HEK293 (cell line): ENCODE results near the gene AFF2.

Experiments
- CTCF ChIA-PET: fragments of 350-600 bp; formaldehyde crosslinking; extraction: SDS; loops from one replicate; lab custom pipeline; 2021; ENCODE audit warnings: antibody characterized with exemption; lab: Yijun Ruan, JAX
- POLR2A ChIA-PET: fragments of 300-600 bp; formaldehyde crosslinking; extraction: SDS; loops from one replicate; lab custom pipeline; 2020; ENCODE audit warnings: antibody characterized with exemption, inconsistent platforms; lab: Yijun Ruan, JAX
- H3K27ac ChIP-seq: fragments of 200-500 bp; sonication (Bioruptor generic); 2 replicates; pipeline ENCODE4 v1.5.1; 2014; ENCODE audit warnings: low read depth, low read length, control low read depth, inconsistent platforms; ENCODE audit errors: extremely low read depth
- H3K36me3 ChIP-seq, 2 experiments: fragments of 200-500 bp in 1 of 2; sonication (Bioruptor generic) in 1 of 2; 1 replicate in 1 of 2; 2 replicates in 1 of 2; pipeline ENCODE4 v1.5.1; 2014 to 2017; ENCODE audit warnings: inconsistent platforms in 2 of 2, low read length in 2 of 2; ENCODE audit not compliant: control insufficient read depth in 2 of 2, insufficient read depth in 1 of 2
- H3K4me1 ChIP-seq: fragments of 200-500 bp; sonication (Bioruptor generic); 2 replicates; pipeline ENCODE4 v1.5.1; 2014; ENCODE audit warnings: mild to moderate bottlenecking, low read length, inconsistent platforms; ENCODE audit not compliant: control insufficient read depth, insufficient read depth
- H3K4me3 ChIP-seq: 2 replicates; pipeline ENCODE4 v1.5.1; 2011; ENCODE audit warnings: low read depth, mild to moderate bottlenecking, control low read depth, low read length, moderate library complexity
- H3K9me3 ChIP-seq: fragments of 200-500 bp; sonication (Bioruptor generic); 2 replicates; pipeline ENCODE4 v1.5.1; 2014; ENCODE audit warnings: low read depth, low read length, inconsistent platforms; ENCODE audit not compliant: control insufficient read depth, insufficient read depth
- KLF7 ChIP-seq: fragments of 450-650 bp; formaldehyde crosslinking; IDR thresholded peaks from 2 replicates; pipeline ENCODE4 v1.5.1; 2016; ENCODE audit warnings: missing biosample characterization, missing genetic modification characterization, borderline replicate concordance
- MEIS1 ChIP-seq: sonication (generic); formaldehyde crosslinking; IDR thresholded peaks from 2 replicates; pipeline ENCODE4 v1.8.1; 2022; ENCODE audit warnings: missing genetic modification reagents, mild to moderate bottlenecking, borderline replicate concordance
- OSR2 ChIP-seq: fragments of 450-650 bp; formaldehyde crosslinking; IDR thresholded peaks from 2 replicates; pipeline ENCODE4 v1.5.1; 2016; ENCODE audit warnings: missing biosample characterization, missing genetic modification characterization
- SCRT2 ChIP-seq: fragments of 450-650 bp; formaldehyde crosslinking; IDR thresholded peaks from 2 replicates; pipeline ENCODE4 v1.5.1; 2016; ENCODE audit warnings: missing biosample characterization, missing genetic modification characterization
- ZBTB1 ChIP-seq: fragments of 450-650 bp; formaldehyde crosslinking; IDR thresholded peaks from 2 replicates; pipeline ENCODE4 v1.5.1; 2016; ENCODE audit warnings: missing biosample characterization, missing genetic modification characterization
- ZNF133 ChIP-seq: fragments of 450-650 bp; formaldehyde crosslinking; IDR thresholded peaks from 2 replicates; pipeline ENCODE4 v1.5.1; 2016; ENCODE audit warnings: missing biosample characterization, missing genetic modification characterization
- ZNF16 ChIP-seq: fragments of 450-650 bp; formaldehyde crosslinking; IDR thresholded peaks from 2 replicates; pipeline ENCODE4 v1.5.1; 2016; ENCODE audit warnings: low read depth, missing biosample characterization, missing genetic modification characterization
- ZNF169 ChIP-seq: fragments of 450-650 bp; formaldehyde crosslinking; IDR thresholded peaks from 2 replicates; pipeline ENCODE4 v1.5.1; 2016; ENCODE audit warnings: missing biosample characterization, missing genetic modification characterization
- ZNF202 ChIP-seq: fragments of 450-650 bp; formaldehyde crosslinking; IDR thresholded peaks from 2 replicates; pipeline ENCODE4 v1.5.1; 2016; ENCODE audit warnings: missing biosample characterization, missing genetic modification characterization, borderline replicate concordance
- ZNF24 ChIP-seq: fragments of 450-650 bp; formaldehyde crosslinking; IDR thresholded peaks from 2 replicates; pipeline ENCODE4 v1.5.1; 2016; ENCODE audit warnings: missing biosample characterization, missing genetic modification characterization
- ZNF530 ChIP-seq: fragments of 450-650 bp; formaldehyde crosslinking; IDR thresholded peaks from 2 replicates; pipeline ENCODE4 v1.5.1; 2016; ENCODE audit warnings: low read depth, missing biosample characterization, missing genetic modification characterization
- ZNF555 ChIP-seq: fragments of 450-650 bp; formaldehyde crosslinking; conservative IDR thresholded peaks from 2 replicates; pipeline ENCODE4 v1.5.1; 2017; ENCODE audit warnings: missing biosample characterization, mild to moderate bottlenecking, missing genetic modification characterization, inconsistent platforms
- ZNF624 ChIP-seq: fragments of 450-650 bp; formaldehyde crosslinking; IDR thresholded peaks from 2 replicates; pipeline ENCODE4 v1.5.1; 2017; ENCODE audit warnings: missing biosample characterization, missing genetic modification characterization
- ZNF776 ChIP-seq: fragments of 450-650 bp; formaldehyde crosslinking; IDR thresholded peaks from 2 replicates; pipeline ENCODE4 v1.5.0; 2017; ENCODE audit warnings: missing biosample characterization, missing genetic modification characterization, borderline replicate concordance
- ZNF837 ChIP-seq: fragments of 450-650 bp; formaldehyde crosslinking; IDR thresholded peaks from 2 replicates; pipeline ENCODE4 v1.5.1; 2016; ENCODE audit warnings: missing biosample characterization, missing genetic modification characterization
- TF ChIP-seq, protein P1 (sequence below): fragments of 450-650 bp; formaldehyde crosslinking; IDR thresholded peaks from 2 replicates; pipeline ENCODE4 v1.5.1; 2016; ENCODE audit warnings: missing biosample characterization, missing genetic modification characterization
- TF ChIP-seq, protein P2 (sequence below): fragments of 450-650 bp; formaldehyde crosslinking; IDR thresholded peaks from 2 replicates; pipeline ENCODE4 v1.5.1; 2016; ENCODE audit warnings: missing biosample characterization, missing genetic modification characterization
- TF ChIP-seq, protein P3 (sequence below): fragments of 450-650 bp; formaldehyde crosslinking; IDR thresholded peaks from 2 replicates; pipeline ENCODE4 v1.5.1; 2016; ENCODE audit warnings: missing biosample characterization, missing genetic modification characterization
- TF ChIP-seq, protein P4 (sequence below): fragments of 450-650 bp; formaldehyde crosslinking; IDR thresholded peaks from 2 replicates; pipeline ENCODE4 v1.5.1; 2016; ENCODE audit warnings: missing biosample characterization, missing genetic modification characterization

Gene AFF2

DNA sequence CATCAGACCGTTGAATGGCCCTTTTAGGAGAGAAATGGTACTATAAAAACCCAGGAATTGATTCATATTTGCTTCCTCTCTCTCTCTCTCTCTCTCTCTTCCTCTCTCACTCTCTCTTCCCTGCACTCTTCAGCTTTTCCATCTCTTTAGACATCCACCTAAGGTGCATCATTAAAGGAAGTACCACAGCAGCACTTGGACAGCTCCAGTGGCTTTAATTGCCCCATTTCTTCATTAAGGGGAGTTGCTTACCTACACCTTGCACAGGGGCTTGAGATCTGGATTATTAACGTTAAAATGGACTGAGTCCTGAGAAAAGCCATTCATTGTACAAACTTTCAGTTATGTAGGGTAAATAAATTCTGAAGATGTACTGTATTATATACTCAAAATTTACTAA, 323.6 kb downstream of the AFF2 start:
- Histone ChIP-seq H3K4me3 (no peak overlapping the region), H3K36me3 (no peaks in the 10 kb centered on the region), H3K27ac (no peak overlapping the region), H3K4me1 (no peaks in the 10 kb centered on the region), H3K9me3 (no peaks in the 10 kb centered on the region)
- ChIA-PET POLR2A (no interaction called here), CTCF (no interaction called here)
- TF ChIP-seq KLF7 (tag by site-specific recombination), result no peak
- TF ChIP-seq, protein P1, sequence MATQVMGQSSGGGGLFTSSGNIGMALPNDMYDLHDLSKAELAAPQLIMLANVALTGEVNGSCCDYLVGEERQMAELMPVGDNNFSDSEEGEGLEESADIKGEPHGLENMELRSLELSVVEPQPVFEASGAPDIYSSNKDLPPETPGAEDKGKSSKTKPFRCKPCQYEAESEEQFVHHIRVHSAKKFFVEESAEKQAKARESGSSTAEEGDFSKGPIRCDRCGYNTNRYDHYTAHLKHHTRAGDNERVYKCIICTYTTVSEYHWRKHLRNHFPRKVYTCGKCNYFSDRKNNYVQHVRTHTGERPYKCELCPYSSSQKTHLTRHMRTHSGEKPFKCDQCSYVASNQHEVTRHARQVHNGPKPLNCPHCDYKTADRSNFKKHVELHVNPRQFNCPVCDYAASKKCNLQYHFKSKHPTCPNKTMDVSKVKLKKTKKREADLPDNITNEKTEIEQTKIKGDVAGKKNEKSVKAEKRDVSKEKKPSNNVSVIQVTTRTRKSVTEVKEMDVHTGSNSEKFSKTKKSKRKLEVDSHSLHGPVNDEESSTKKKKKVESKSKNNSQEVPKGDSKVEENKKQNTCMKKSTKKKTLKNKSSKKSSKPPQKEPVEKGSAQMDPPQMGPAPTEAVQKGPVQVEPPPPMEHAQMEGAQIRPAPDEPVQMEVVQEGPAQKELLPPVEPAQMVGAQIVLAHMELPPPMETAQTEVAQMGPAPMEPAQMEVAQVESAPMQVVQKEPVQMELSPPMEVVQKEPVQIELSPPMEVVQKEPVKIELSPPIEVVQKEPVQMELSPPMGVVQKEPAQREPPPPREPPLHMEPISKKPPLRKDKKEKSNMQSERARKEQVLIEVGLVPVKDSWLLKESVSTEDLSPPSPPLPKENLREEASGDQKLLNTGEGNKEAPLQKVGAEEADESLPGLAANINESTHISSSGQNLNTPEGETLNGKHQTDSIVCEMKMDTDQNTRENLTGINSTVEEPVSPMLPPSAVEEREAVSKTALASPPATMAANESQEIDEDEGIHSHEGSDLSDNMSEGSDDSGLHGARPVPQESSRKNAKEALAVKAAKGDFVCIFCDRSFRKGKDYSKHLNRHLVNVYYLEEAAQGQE, result peak; percentile 64; the same call in 1 of the 2 replicates

DNA sequence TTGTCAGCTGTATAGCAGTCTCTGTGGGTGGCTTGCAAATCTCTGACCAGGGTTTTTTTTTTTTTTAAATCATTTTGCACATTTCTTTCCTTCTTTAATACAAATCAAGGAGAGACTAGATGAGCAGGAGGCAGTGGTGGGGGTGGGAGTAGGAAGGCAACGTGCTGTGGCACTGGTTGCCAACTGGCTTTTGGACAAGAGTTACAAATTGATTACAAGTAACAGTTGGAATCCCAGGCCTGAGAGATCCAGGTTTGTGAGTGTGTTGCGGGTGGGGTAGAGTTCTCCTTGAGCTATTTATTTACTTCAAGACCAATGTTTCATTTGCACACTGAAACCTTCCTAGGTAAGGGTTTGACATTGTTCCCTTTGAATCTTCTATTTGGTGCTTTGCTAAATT, 325.3 kb downstream of the AFF2 start:
- H3K9me3 ChIP-seq, result no peaks in the 10 kb centered on the region
- H3K4me3 ChIP-seq, result no peak overlapping the region
- ChIA-PET POLR2A (no interaction called here), CTCF (interaction anchor here (0.6 kb wide), 1 partner anchor 295 kb away, joined by 6 read pairs; no protein-coding TSS in a partner anchor)
- H3K4me1 ChIP-seq, result no peaks in the 10 kb centered on the region
- no peak for TF ChIP-seq ZNF530 (tag by site-specific recombination)
- TF ChIP-seq ZNF837 (tag by site-specific recombination), result no peak
- TF ChIP-seq ZNF202 (tag by site-specific recombination), result no peak
- TF ChIP-seq ZNF555 (tag by site-specific recombination), result no peak
- no peak for TF ChIP-seq ZBTB1
- no peak for TF ChIP-seq OSR2 (tag by site-specific recombination)
- TF ChIP-seq, protein P2, sequence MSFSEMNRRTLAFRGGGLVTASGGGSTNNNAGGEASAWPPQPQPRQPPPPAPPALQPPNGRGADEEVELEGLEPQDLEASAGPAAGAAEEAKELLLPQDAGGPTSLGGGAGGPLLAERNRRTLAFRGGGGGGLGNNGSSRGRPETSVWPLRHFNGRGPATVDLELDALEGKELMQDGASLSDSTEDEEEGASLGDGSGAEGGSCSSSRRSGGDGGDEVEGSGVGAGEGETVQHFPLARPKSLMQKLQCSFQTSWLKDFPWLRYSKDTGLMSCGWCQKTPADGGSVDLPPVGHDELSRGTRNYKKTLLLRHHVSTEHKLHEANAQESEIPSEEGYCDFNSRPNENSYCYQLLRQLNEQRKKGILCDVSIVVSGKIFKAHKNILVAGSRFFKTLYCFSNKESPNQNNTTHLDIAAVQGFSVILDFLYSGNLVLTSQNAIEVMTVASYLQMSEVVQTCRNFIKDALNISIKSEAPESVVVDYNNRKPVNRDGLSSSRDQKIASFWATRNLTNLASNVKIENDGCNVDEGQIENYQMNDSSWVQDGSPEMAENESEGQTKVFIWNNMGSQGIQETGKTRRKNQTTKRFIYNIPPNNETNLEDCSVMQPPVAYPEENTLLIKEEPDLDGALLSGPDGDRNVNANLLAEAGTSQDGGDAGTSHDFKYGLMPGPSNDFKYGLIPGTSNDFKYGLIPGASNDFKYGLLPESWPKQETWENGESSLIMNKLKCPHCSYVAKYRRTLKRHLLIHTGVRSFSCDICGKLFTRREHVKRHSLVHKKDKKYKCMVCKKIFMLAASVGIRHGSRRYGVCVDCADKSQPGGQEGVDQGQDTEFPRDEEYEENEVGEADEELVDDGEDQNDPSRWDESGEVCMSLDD, result no peak
- TF ChIP-seq ZNF776 (tag by site-specific recombination), result no peak
- TF ChIP-seq MEIS1 (CRISPR knock-in tag), result no peak
- no peak for TF ChIP-seq ZNF624 (tag by site-specific recombination)
- TF ChIP-seq, protein P3, sequence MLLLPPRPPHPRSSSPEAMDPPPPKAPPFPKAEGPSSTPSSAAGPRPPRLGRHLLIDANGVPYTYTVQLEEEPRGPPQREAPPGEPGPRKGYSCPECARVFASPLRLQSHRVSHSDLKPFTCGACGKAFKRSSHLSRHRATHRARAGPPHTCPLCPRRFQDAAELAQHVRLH (tag by site-specific recombination), result no peak
- no peak for TF ChIP-seq ZNF133 (tag by site-specific recombination)
- TF ChIP-seq ZNF16 (tag by site-specific recombination), result no peak
- TF ChIP-seq, protein P4, sequence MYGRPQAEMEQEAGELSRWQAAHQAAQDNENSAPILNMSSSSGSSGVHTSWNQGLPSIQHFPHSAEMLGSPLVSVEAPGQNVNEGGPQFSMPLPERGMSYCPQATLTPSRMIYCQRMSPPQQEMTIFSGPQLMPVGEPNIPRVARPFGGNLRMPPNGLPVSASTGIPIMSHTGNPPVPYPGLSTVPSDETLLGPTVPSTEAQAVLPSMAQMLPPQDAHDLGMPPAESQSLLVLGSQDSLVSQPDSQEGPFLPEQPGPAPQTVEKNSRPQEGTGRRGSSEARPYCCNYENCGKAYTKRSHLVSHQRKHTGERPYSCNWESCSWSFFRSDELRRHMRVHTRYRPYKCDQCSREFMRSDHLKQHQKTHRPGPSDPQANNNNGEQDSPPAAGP, result no peak
- no peak for TF ChIP-seq ZNF169 (tag by site-specific recombination)
- TF ChIP-seq ZNF24, result no peak
- TF ChIP-seq SCRT2 (tag by site-specific recombination), result no peak
- no peak overlapping the region for H3K27ac ChIP-seq
- no peaks in the 10 kb centered on the region for H3K36me3 ChIP-seq
